ENCODE data around the gene VCP. TPM values are rescaled to one million over a fixed set of nuclear protein-coding genes. Genes with fewer than 3 reads are reported as not detected.

The VCP gene
- polyA plus RNA-seq, 2 of the 4 experiments (the other 2 are of a cell fraction): 390 to 428 TPM

- peak overlapping the region; percentile 34; the same call in 1 of the 3 replicates for H3K4me3 ChIP-seq
- 78% methylated on average over 3 of the region's 3 CpGs for WGBS (ENCODE audit: missing lambda C conversion rate)
- TF ChIP-seq MYC (IDR thresholded peaks at IDR 0.05; ENCODE audit: borderline replicate concordance, low read length): no peak
- TF ChIP-seq EHMT2 (IDR thresholded peaks at IDR 0.05; ENCODE audit: low read depth): no peak
- TF ChIP-seq GATA3 (IDR thresholded peaks at IDR 0.05; ENCODE audit: borderline replicate concordance): no peak
- no peak for TF ChIP-seq ATOH8 (CRISPR knock-in tag; IDR thresholded peaks at IDR 0.05; ENCODE audit: low read depth)
- TF ChIP-seq MAFK (IDR thresholded peaks at IDR 0.05; ENCODE audit: partially characterized antibody): no peak
- TF ChIP-seq CBX8 (IDR thresholded peaks at IDR 0.05): no peak
- TF ChIP-seq BHLHE40 (IDR thresholded peaks at IDR 0.05; ENCODE audit: low read depth, low read length): no peak
- no peak for TF ChIP-seq EHF (CRISPR knock-in tag; IDR thresholded peaks at IDR 0.05)
- no peak for TF ChIP-seq CHD4 (IDR thresholded peaks at IDR 0.05; ENCODE audit: borderline replicate concordance)
- TF ChIP-seq USF2 (IDR thresholded peaks at IDR 0.05): no peak
- no peak for TF ChIP-seq HOXA7 (CRISPR knock-in tag; IDR thresholded peaks at IDR 0.05)
- no peak for TF ChIP-seq REST (IDR thresholded peaks at IDR 0.05)
- ChIA-PET POLR2A (interaction anchor here (0.7 to 3.2 kb wide), 6 partner anchors 9 to 441 kb away, joined by 3 to 28 read pairs (median 4); partner anchors contain the start of genes FANCG, STOML2, UNC13B and VCP), CTCF (interaction anchor here (0.7 to 15.8 kb wide), 7 partner anchors 9 to 410 kb away, joined by 3 to 129 read pairs (median 5); partner anchors contain the start of genes PIGO and STOML2)
- no peak for DNase-seq (ENCODE audit: low read depth in 1 of 2, low spot score in 1 of 2)
- H3K4me2 ChIP-seq: peak overlapping the region; percentile 91
- H3K9me3 ChIP-seq: no peaks in the 10 kb centered on the region
- peak overlapping the region; percentile 75 to 85 for H3K27ac ChIP-seq
- FAIRE-seq: no peak
- no peak for ATAC-seq
- H3K4me1 ChIP-seq: peaks cover 47% of the 10 kb centered on the region
These were observed 40.0 kb upstream of the VCP start for GRCh38 chr9:35112257-35113020.

GRCh38 chr9:35111001-35111933 is 38.8 kb upstream of the VCP start:
- WGBS (ENCODE audit: missing lambda C conversion rate): 2% methylated on average over 21 of the region's 57 CpGs
- peak overlapping the region; percentile 68 for H3K4me3 ChIP-seq
- FAIRE-seq: no peak
- DNase-seq (ENCODE audit: low read depth in 1 of 2, low spot score in 1 of 2): peak; percentile 96 to 99
- H3K9me3 ChIP-seq: no peaks in the 10 kb centered on the region
- ATAC-seq: peak; percentile 58 to 80
- peak overlapping the region; percentile 91 for H3K4me2 ChIP-seq
- CTCF ChIA-PET: interaction anchor here (0.7 to 15.8 kb wide), 4 partner anchors 16 to 409 kb away, joined by 3 to 110 read pairs (median 4); partner anchors contain the start of gene PIGO
- POLR2A ChIA-PET: interaction anchor here (1.2 to 3.2 kb wide), 7 partner anchors 8 to 443 kb away, joined by 3 to 28 read pairs (median 7); partner anchors contain the start of genes FANCG, PIGO, STOML2 and UNC13B
- H3K4me1 ChIP-seq: peaks cover 47% of the 10 kb centered on the region
- H3K27ac ChIP-seq: peak overlapping the region; percentile 80 to 91
- no peak for TF ChIP-seq HDAC2 (IDR thresholded peaks at IDR 0.05)
- no peak for TF ChIP-seq NPAS2 (CRISPR knock-in tag; IDR thresholded peaks at IDR 0.05; ENCODE audit: borderline replicate concordance)
- peak; percentile 28; the same call in 1 of the 2 replicates for TF ChIP-seq GATA3 (IDR thresholded peaks at IDR 0.05; ENCODE audit: borderline replicate concordance)
- TF ChIP-seq ATOH8 (CRISPR knock-in tag; IDR thresholded peaks at IDR 0.05; ENCODE audit: low read depth): no peak
- peak; percentile 66 for TF ChIP-seq POLR2A (IDR thresholded peaks at IDR 0.05; ENCODE audit: low read length)
- TF ChIP-seq ZC3H11A (IDR thresholded peaks at IDR 0.05): no peak
- TF ChIP-seq JUN (IDR thresholded peaks at IDR 0.05): peak; percentile 45 to 65; a peak in 2 of 5 replicates
- no peak for TF ChIP-seq CBX2 (IDR thresholded peaks at IDR 0.05; ENCODE audit: borderline replicate concordance, low read depth)
- TF ChIP-seq PBX3 (IDR thresholded peaks at IDR 0.05): peak; percentile 77
- no peak for TF ChIP-seq HES2 (IDR thresholded peaks at IDR 0.05)
- 0 out of 2 replicates have a peak, but pooled peaks have one; percentile 6 for TF ChIP-seq FOSL2 (IDR thresholded peaks at IDR 0.05)
- peak; percentile 72; the same call in 1 of the 2 replicates for TF ChIP-seq FOSL2 (CRISPR knock-in tag; IDR thresholded peaks at IDR 0.05)
- no peak for TF ChIP-seq HOXB5 (CRISPR knock-in tag; IDR thresholded peaks at IDR 0.05)
- no peak; the same call in 1 of the 2 replicates for TF ChIP-seq MAX (IDR thresholded peaks at IDR 0.05)
- TF ChIP-seq ZNF302 (CRISPR knock-in tag; IDR thresholded peaks at IDR 0.05): no peak
- no peak for TF ChIP-seq HOXB13 (CRISPR knock-in tag; IDR thresholded peaks at IDR 0.05; ENCODE audit: low read depth)
- no peak for TF ChIP-seq RARB (CRISPR knock-in tag; IDR thresholded peaks at IDR 0.05)

Data from A549 (cell line).